ENCODE results near the gene ATG14. TPM values are rescaled to one million over a fixed set of nuclear protein-coding genes. Genes with fewer than 3 reads are reported as not detected.
"Not testable (repeated sequence)": the region's sequence is repeated elsewhere in the genome, so short reads cannot be mapped to it uniquely, and the experiment has no call there.

Gene ATG14
- total RNA-seq, 1 donor from 2014 or later, result 19.4 TPM

DNA sequence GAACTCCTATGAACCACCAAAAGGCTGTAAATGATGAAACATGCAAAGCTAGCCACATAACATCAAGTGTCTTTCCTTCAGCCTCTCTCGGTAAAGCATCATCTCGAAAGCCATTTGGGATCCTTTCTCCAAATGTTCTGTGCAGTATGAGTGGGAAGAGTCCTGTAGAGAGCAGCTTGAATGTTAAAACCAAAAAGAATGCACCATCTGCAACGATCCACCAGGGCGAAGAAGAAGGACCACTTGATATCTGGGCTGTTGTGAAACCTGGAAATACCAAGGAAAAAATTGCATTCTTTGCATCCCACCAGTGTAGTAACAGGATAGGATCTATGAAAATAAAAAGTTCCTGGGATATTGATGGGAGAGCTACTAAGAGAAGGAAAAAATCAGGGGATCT, 61.2 kb downstream of the ATG14 start:
- DNase-seq (ENCODE audit: low read depth), result no peak

DNA sequence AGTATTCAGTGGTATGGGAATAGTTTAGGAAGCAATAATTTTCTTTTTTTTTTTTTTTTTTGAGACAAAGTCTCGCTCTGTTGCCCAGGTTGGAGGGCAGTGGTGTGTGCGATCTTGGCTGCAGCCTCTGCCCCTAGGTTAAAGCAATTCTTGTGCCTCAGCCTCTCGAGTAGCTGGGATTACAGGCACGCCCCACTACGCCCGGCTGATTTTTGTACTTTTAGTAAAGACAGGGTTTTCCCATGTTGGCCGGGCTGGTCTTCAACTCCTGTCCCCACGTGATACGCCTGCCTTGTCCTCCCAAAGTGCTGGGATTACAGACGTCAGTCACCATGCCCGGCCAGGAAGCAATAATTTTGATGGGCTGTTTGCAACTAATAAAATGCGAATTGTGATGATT, 62.1 kb downstream of the ATG14 start:
- DNase-seq (ENCODE audit: low read depth), result peak; percentile 73

DNA sequence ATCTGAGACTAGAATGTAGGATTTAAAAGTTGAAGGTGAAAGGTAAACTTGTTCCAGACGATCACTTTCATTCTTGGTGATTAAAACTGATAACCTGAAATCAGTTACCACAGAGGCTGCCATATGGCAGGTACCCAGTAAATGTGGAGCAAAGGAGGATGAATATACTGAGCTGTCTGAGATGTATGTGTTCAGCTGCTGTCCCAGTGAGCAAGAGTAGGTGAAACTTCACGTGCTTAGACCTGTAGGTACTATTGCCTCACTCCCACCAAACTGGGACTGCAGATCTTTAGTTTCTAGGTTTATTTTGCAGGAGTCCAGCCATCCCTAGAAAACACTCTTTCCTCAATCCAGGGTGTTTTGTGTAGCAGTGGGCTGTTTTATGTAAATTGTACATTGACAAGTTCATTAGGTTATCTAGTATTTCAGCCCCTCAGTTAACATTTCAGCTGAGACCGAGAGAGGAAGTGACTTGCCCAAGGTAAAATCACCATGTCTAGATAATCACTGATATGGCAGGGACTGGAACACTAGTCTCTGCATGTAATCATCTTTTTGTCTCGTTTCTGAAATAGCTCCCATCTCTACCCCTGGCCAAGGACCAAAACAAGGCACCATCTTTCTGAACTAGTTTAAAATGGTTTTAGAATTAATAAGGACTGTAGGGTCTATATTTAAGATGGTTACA, 62.7 kb downstream of the ATG14 start:
- DNase-seq (ENCODE audit: low read depth), result no peak

DNA sequence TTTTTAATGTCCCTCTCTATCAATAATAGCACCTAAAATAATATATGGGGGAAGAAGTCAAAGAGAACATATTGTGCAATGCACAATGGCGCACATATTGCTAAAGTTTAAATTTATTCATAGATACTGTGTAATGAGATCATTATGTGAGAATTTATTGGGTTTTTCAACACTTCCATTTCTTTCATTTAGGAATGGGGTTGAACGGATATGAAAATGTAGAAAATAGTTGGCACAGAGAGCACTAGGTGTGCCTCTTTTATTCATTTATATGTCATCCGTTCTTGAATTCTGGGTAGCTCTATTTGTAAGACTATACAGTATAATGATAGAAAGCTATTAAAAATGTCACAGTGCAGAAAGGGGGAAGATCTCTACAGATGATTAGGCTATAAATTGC, 63.9 kb downstream of the ATG14 start:
- DNase-seq (ENCODE audit: low read depth), result no peak

DNA sequence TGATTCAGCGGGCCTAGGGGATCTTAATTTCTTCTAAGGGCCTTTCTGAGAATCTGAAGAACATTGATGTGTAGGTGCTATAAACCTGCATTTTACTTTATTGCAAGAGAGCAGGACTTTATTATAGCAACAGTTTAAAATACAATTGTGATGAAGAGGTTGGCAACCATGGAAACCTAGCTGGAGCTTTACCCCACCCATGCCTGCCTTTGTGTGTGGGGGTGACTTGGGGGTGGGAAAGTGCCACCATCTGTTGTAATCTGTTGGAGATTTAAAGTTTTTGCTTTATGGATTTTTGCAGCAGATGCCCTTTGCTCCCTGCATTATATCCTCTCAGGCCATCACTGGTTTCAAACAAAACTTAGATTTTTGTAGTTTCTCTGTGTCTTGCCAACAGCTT, 64.6 kb downstream of the ATG14 start:
- no peak for DNase-seq (ENCODE audit: low read depth)

DNA sequence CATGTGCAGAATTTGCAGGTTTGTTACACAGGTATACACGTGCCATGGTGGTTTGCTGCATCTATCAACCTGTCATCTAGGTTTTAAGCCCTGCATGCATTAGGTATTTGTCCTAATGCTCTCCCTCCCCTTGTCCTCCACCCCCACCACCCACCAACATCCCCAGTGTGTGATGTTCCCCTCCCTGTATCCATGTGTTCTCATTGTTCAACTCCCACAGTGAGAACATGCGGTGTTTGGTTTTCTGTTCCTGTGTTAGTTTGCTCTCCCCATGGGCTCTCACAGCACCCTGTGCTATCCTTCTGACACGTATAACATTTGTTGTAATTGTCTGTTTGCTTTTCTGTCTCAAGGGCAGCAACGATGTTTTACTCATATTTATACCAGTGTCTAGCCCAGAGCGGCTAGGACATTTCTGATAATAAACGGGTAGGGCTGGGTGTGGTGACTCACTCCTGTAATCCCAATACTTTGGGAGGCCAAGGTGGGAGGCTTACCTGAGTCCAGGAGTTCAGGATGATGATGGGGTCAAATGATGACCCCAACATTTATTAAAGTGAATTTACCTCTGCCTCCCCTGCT, 67.0 kb downstream of the ATG14 start:
- not testable (repeated sequence) for DNase-seq (ENCODE audit: low read depth)

DNA sequence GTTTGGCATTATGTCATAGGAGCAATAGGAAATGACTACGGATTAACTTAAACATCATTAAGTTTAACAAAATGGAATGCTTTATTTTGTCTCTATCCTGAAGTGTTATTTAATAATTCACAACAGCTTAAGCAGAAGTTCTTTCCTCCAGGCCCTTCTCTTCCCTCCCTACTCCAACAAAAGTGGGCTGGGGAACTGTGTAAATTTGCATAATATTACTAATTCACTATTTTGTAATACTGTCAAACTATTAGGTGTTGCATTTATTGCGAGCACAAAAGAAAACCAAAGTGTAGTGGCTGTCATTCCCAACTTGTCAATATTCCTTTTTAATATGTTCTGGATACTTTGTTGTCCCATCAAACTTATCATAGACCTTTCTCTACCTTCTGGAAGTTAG, 69.8 kb downstream of the ATG14 start:
- DNase-seq (ENCODE audit: low read depth), result no peak

DNA sequence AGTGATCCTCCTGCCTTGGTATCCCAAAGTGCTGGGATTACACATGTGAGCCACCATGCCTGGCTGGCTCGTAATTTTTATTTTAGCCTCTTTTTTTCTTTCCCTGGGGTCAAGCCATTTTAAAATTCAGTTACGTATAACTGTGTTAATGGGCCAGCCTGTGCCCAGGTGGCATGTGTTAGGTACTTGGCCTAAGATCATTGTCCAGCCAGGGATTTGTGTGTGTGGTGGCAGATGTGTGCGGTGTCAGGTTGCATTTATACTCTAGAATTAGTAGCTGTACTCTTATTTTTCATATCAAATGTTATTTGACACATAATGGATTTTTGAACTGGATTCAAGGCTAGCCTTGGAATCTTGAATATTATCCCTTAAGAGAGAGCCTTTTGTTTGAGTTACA, 71.1 kb downstream of the ATG14 start:
- DNase-seq (ENCODE audit: low read depth), result no peak

DNA sequence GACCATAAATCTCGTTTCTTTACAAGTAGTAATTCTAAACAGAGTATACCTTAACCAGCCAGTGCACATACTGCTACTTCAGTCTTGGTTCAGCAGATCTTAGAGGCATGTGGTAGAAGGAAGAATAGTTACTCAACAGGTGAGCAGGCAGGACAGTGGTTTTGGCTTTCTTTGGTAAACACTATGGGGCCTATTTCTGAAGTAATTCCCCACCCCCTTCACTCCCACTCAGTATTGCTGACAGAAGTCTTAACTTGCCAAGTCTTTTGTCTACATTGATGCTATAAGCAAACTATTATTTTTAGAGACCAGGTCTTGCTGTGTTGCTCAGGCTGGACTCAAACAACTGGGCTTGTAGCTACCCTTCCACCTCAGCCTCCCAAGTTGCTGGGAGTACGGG, 71.9 kb downstream of the ATG14 start:
- DNase-seq (ENCODE audit: low read depth), result peak; percentile 65

DNA sequence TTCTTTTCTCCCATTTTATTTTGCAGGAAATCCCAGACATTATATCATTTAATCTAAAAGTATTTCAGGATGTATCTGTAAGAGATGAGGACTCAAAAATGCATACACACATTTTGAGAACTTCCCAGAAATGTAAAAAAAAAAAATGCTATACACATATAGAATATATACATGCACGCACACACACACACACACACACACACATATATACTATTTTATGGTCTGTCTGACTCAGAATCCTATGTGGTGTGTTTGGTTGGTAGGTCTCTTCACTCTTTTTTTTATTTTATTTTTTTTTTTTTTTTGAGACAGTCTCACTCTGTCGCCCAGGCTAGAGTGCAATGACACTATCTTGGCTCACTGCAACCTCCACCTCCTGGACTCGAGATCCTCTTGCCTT, 74.9 kb downstream of the ATG14 start:
- DNase-seq (ENCODE audit: low read depth), result no peak

DNA sequence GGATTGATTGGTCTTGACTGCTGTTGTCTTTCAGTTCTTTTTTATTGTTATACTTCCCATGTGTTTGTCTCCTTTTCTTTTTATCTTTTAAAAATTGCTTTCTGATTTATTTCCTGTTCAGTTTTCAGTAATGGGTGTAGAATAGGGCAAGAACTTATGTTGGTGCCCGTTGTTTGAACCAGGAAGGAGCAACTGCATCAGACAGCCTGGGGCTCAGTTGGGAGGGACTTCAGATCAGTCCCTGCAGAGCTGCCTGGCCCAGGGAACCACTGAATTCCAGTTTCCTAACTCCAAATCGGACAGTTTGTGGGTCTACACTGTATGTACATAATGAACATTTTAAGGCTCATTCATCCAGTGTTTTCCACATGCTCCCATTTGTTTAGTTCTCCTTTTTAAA, 75.5 kb downstream of the ATG14 start:
- peak; percentile 78 for DNase-seq (ENCODE audit: low read depth)

DNA sequence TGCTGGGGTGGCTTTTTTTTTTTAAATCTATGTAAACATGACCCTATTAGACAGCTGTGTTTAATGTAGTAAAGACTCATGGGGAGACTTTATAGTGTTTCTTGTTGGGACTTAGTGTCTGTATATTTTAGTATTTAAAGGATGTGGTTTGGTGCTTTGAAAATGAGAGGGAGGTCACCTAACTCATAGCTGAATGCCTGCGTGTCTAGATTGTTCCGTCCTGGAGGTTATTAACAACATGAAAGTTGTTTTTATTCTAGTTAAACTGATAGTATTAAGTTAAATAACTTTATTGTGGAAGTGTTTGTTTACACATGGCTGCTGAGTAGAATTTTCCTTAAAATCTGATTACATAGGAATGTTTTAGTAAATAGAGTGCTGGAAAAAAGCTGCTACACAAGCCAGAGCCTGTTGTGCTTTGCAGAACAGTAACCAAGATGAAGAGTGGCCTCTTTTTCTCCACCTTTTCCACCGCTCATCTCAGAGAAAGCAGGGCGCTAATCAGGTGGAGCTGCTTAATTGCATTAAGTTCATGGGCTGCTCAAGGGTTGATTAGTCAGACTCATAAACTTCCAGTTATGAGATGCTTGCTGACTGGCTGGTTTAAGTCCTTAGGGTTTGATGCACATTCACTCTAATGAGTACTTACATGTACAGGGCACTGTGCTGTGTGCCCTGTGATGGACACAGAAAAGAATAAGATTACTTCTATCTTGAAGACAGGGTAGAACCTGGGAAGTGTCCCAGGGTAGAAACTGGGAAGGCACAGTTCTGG, 77.7 kb downstream of the ATG14 start:
- peak; percentile 82 for DNase-seq (ENCODE audit: low read depth)

DNA sequence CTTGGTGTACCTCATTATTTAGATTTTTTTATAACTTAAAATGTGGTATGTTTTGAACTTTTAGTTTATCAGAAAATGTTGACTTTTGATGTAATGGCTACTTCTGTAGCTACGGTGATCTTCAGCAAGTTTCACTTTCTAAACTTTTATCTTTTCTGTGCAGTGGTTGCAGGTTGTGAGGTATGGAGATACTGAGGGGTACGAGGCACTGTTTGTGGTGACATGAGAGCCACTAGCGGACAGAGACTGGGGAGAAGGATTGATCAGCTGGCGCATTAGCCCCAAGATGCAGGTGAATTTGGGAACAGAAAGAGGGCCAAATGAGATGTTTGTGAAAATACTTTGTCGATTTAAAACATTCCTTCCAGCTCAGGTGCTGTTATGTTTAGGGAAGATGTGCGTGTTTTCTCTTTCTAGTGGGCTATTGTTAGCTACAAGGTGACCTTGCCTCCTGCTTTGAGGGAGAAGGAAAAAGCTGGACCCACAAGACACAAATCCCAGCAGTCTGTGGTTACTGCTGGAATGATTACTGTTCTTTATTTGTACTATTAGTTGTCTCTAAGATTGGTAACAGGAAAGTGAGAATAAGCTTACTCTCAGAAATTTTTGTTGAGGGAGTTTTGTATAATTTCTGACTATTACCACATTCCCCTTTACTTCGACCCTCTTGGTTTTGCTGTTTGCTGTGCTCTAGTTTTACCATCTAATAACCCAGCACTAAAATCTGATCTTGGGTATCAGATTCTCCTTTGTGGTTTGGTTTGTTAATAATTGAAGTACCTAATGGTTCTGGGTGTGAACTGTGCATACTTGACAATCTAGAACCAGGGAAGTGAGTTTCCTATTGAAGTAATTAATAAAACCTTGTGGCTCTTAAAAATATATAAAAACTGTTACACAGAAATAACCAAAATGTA, 78.7 kb downstream of the ATG14 start:
- DNase-seq (ENCODE audit: low read depth), result peak; percentile 86

DNA sequence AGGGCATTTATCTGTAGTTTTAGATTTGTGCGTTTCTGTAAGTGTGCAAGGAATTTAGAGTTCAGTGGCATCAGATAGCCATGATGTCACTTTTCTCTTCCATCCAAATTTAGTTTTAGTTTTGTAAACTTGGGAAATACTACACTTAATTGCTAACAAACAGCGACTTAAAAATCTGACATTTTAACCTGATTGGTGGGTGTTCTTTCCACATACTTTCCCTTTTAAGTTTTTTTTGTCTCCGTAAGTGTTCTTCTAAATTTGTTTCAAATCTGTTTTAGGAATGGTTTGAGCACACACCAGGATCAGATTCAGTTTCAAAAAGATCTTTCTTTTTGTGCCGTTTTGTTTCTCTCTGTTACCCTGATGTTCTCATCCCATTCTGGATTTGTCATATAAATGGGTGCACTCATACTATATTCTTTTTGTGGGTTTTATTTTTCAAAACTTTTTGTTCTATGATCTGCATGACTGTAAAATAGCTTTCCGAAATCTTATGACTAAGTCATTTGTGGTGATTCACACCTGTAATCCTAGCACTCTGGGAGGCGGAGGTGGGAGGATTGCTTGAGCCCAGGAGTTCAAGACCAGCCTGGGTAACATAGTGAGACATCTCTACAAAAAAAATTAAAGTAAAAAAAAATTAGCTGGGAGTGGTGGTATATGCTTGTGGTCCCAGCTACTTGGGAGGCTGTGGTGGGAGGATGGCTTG, 81.5 kb downstream of the ATG14 start:
- no peak for DNase-seq (ENCODE audit: low read depth)

DNA sequence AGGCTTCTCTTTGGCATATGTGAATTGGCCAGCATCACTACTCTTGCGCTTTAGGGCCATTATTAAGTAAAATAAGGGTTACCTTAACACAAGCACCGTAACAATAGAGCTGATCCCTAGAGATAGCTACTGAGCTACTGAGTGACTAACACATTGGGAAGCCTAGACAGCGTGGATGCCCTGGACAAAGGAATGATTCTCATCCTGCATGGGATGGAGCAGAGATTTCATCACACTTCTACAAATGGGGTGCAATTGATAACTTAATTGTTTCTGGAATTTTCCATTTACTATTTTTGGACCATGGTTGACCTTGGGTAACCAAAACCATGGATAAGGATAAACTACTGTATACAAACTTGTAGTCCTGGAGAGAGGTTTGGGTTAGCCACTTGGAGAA, 83.3 kb downstream of the ATG14 start:
- no peak for DNase-seq (ENCODE audit: low read depth)

DNA sequence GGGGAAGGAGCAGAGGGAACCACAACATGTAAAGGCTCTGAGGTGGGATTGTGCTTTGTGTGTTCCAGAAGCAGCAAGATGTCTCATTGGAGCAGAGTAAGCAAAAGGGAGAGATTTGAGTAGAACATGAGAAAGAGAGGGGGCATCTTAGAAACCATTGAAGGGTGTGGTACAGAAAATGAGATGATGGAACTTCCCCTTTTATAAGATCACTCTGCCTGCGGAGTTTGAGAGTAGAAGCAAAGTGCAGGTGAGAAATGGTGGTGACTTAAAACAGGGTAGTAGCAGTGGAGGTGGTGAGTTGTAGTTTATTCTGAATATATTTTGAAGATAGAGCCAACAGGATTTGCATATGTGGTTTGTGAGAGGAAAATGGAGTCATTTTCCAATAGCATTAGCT, 84.5 kb downstream of the ATG14 start:
- no peak for DNase-seq (ENCODE audit: low read depth)

DNA sequence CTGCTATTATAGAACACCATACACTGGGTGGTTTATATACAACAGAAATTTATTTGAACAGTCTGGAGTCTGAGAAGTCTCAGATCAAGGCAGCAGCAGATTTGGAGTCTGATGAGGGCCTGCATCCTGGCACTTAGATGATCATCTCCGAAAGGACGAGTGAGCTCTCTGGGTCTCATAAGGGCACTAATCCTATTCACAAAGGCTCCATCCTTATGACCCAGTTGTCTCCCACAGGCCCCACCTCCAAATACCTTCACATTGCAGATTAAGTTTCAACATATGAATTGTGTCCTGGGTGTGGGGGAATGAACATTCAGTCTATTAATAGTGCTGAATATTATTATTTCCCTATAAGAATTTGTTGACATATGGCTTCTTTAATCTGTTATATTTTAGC, 86.8 kb downstream of the ATG14 start:
- DNase-seq (ENCODE audit: low read depth), result no peak

DNA sequence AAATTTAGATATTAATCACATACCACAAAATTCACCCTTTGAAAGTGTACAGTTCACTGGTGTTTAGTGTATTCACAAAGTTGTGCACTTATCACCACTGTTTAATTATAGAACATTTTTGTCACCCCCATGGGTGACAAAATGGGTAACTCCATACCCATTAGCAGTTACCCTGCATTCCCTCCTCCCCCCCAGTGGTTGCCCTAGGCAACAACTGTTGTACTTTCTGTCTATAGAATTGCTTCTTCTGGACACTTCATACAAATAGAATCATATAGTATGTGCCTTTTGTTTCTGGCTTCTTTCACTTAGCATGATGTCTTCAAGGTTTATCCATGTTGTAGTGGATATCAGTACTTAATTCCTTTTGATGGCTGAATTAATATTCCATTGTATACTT, 87.7 kb downstream of the ATG14 start:
- no peak for DNase-seq (ENCODE audit: low read depth)

DNA sequence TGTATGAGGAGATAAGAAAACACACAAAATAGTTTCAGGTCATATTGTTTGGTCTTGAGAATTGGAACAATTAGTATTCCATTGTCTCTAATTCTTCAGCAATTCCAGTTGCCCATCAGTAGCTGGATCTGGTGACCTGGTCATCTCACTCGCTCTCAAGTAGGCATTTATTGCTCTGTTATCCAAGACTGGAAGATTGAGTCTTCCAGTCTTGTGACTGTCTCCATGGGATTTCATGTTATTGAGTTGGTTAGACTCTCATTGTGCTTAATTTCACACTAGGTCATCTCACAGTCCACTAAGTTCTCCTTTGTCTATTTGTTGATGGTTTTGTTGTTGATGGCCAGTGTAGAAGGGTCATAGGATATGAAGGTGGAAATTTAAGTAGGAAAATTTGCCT, 92.9 kb downstream of the ATG14 start:
- DNase-seq (ENCODE audit: low read depth), result no peak

DNA sequence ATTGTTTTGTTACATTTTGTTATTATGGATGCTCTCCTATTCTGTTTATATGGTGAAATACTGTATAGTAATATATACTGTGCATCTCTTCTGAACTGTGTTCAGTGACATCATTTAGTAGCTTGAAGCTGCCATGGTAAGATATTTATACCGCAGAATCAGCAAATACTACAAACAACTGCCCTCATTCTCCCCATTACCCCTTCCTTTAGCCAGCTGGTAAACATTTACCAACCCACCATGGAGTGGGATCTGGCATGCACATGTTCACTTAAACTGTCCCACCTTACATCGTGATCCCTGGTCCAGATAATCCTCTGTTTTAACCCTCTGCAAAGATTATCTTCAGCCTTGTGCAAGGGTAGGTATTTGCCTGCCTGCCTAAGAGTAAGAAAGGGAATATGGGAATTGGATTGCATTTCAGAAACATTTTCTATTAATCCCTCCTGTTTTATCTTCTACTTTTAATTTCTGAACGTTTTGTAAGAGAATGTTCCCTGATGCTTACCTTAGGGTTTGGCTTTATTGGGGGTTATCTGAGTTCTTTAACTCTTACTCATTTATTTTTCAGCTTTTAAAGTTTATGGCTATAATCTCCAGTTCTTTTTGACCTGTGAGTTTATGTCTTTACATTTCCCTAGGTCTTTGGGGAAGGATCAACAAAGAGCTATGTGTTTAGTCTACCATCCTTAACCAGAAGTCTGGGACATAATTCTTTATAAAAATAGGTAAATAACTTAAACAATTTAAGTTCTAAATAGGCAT, 93.9 kb downstream of the ATG14 start:
- no peak for DNase-seq (ENCODE audit: low read depth)

DNA sequence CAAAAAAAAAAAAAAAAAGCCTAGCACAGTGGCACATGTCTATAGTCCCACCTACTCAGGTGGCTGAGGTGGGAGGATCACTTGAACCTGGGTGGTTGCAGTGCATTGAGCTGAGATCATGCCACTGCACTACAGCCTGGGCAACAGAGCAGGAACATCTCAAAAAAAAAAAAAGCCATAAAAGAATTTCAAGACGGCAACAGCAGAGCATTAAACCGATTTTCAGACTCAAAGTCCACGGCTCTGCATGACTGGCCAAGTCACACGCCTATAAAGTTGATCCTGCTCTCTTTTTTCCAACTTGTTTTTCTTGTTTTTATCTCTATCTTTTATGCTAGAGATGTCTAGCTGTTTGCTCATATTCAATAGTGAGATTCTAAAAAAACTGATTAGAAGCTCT, 95.1 kb downstream of the ATG14 start:
- peak; percentile 79 for DNase-seq (ENCODE audit: low read depth)

Measured in renal cortical epithelial cell (primary cell).